Stimulated activated CD4-positive, alpha-beta T cell treated with anti-CD3 and anti-CD28 coated beads, TNF-alpha, amount 100 ng/mL, for 4 hours (primary cell): ENCODE measurements around the gene ISG20.

ENCODE experiments used
- DNase-seq, 3 experiments: peaks; one replicate each; pipeline ENCODE4 v3.0.0-alpha.2; 2020; ENCODE audit warnings: low read depth in 3 of 3

The ISG20 gene

GRCh38 chr15:88653200-88654064 is 14.6 kb downstream of the ISG20 start:
- DNase-seq = no peak

GRCh38 chr15:88654430-88655102 is 15.8 kb downstream of the ISG20 start:
- no peak for DNase-seq

- DNase-seq = no peak
Observed at GRCh38 chr15:88655103-88655553, 16.3 kb downstream of the ISG20 start.

GRCh38 chr15:88655800-88656488 is 17.1 kb downstream of the ISG20 start:
- DNase-seq = no peak

- no peak for DNase-seq
Observed at GRCh38 chr15:88656760-88657221, 18.0 kb downstream of the ISG20 start.

GRCh38 chr15:88657326-88658069 is 18.7 kb downstream of the ISG20 start:
- no peak for DNase-seq

- DNase-seq = no peak
Observed at GRCh38 chr15:88658070-88658965, 19.5 kb downstream of the ISG20 start.

GRCh38 chr15:88658972-88659931 is 20.4 kb downstream of the ISG20 start:
- no peak for DNase-seq

GRCh38 chr15:88661041-88661700 is 22.4 kb downstream of the ISG20 start:
- no peak for DNase-seq

- DNase-seq = no peak
Observed at GRCh38 chr15:88661761-88662556, 23.1 kb downstream of the ISG20 start.

GRCh38 chr15:88663141-88663621 is 24.4 kb downstream of the ISG20 start:
- no peak for DNase-seq

- DNase-seq = peak in 1 of 3 experiments; percentile 28
Observed at GRCh38 chr15:88664151-88664778, 25.4 kb downstream of the ISG20 start.

GRCh38 chr15:88674661-88675060 is 35.8 kb downstream of the ISG20 start:
- no peak for DNase-seq

- DNase-seq = no peak
Observed at GRCh38 chr15:88678755-88679154, 39.9 kb downstream of the ISG20 start.

- DNase-seq = no peak
Observed at GRCh38 chr15:88680241-88681001, 41.6 kb downstream of the ISG20 start.

- DNase-seq = no peak
Observed at GRCh38 chr15:88681610-88682221, 42.9 kb downstream of the ISG20 start.
